Transverse colon (tissue), 4 donors: ENCODE data around the gene PTGFR. TPM values are rescaled to one million over a fixed set of nuclear protein-coding genes. Genes with fewer than 3 reads are reported as not detected.

Source experiments
- DNase-seq: peaks from one replicate; pipeline ENCODE4 v3.0.0-alpha.2; 2019
- H3K27ac ChIP-seq, 4 donors: fragments of 200-600 bp; sonication (generic); 2 replicates each; pipeline ENCODE4 v1.5.1; 2016 to 2018; ENCODE audit warnings: inconsistent platforms in 4 of 4
- H3K27me3 ChIP-seq: fragments of 200-600 bp; sonication (generic); 2 replicates; pipeline ENCODE4 v1.5.1; 2017; ENCODE audit warnings: inconsistent platforms
- H3K36me3 ChIP-seq, 4 donors: fragments of 200-600 bp; sonication (generic); 2 replicates each; pipeline ENCODE4 v1.5.1; 2017 to 2019; ENCODE audit warnings: inconsistent platforms in 4 of 4
- H3K4me1 ChIP-seq, 4 donors: fragments of 200-600 bp; sonication (generic); 2 replicates each; pipeline ENCODE4 v1.5.1; 2017 to 2020; ENCODE audit warnings: inconsistent platforms in 4 of 4
- H3K4me3 ChIP-seq, 4 donors: fragments of 200-600 bp; sonication (generic); 1 replicate in 1 of 4; 2 replicates in 3 of 4; pipeline versions ENCODE4 v1.5.1 to v1.6.1; 2017 to 2019; ENCODE audit warnings: inconsistent platforms in 4 of 4
- H3K9me3 ChIP-seq, 2 donors: fragments of 200-600 bp; sonication (generic); 2 replicates each; pipeline ENCODE4 v1.5.1; 2017 to 2019; ENCODE audit warnings: inconsistent platforms in 2 of 2
- CTCF ChIP-seq, 5 experiments: fragments of 200-600 bp in 3 of 5; fragments of 450-650 bp in 2 of 5; sonication (generic) in 3 of 5; IDR thresholded peaks; 1 replicate in 2 of 5; 2 replicates in 3 of 5; pipeline ENCODE4 v1.5.1; 2016 to 2017; ENCODE audit warnings: antibody characterized with exemption in 5 of 5, inconsistent platforms in 3 of 5, mild to moderate bottlenecking in 2 of 5, moderate library complexity in 1 of 5
- EP300 ChIP-seq: sonication (generic); formaldehyde crosslinking; IDR thresholded peaks from one replicate; pipeline ENCODE4 v1.6.1; 2017; ENCODE audit warnings: antibody characterized with exemption, low read depth
- POLR2A ChIP-seq: fragments of 450-650 bp; IDR thresholded peaks from one replicate; pipeline ENCODE4 v1.6.1; 2016; ENCODE audit warnings: antibody characterized with exemption, mild to moderate bottlenecking, moderate library complexity
- POLR2AphosphoS5 ChIP-seq, 3 donors: sonication (generic); formaldehyde crosslinking; IDR thresholded peaks; one replicate each; pipeline ENCODE4 v1.6.1; 2016; ENCODE audit warnings: antibody characterized with exemption in 3 of 3
- WGBS, 2 donors: methylation state at CpG; one replicate each; pipeline ENCODE4 v1.1.5; 2018; ENCODE audit warnings: low coverage in 1 of 2; 5-methylcytosine and 5-hydroxymethylcytosine counted together
- in situ Hi-C, 4 donors: fragments of 200-750 bp; cut with MboI; loops; one replicate each; pipeline versions ENCODE4 v1.15.0 to v1.15.1; 2017; ENCODE audit warnings: low sequenced_read_pairs in 3 of 4, low pct_ligation_motif_present in 1 of 4, low pct_unique_long_range_greater_than_20kb in 1 of 4
- intact Hi-C: fragments of 100-400 bp; cut with DNase I; formaldehyde crosslinking; loops from one replicate; pipeline ENCODE4 v1.15.1; 2023; ENCODE audit warnings: low total_unique reads
- total RNA-seq, 4 donors: library from RNA; depleted of rRNA; stranded (reverse); fragments of >200 nt; gene quantifications; one replicate each; pipeline ENCODE4 v1.1.0, GENCODE V29; 2016

Gene PTGFR
- total RNA-seq, 4 donors from 2014 or later: 0.40 to 4.1 (median 0.97) TPM

GRCh38 chr1:78465143-78465542 is 25.6 kb upstream of the PTGFR start:
- DNase-seq: no peak
- in situ Hi-C loops: no loop called here
- H3K4me1 ChIP-seq: no peaks in the 10 kb centered on the region
- no peaks in the 10 kb centered on the region for H3K27me3 ChIP-seq
- peaks cover 0 to 12% of the 10 kb centered on the region in 2 donors for H3K9me3 ChIP-seq
- no peak for TF ChIP-seq POLR2AphosphoS5 (IDR thresholded peaks at IDR 0.05)
- TF ChIP-seq CTCF (IDR thresholded peaks at IDR 0.05): no peak
- TF ChIP-seq POLR2A: no peak
- TF ChIP-seq EP300: no peak
- no peaks in the 10 kb centered on the region for H3K36me3 ChIP-seq
- H3K4me3 ChIP-seq: no peak overlapping the region
- no peak overlapping the region for H3K27ac ChIP-seq
- WGBS, 2 donors: 67 to 80% methylated on average over 1 of the region's 1 CpG
- intact Hi-C loops: no loop called here

- DNase-seq: no peak
- TF ChIP-seq CTCF (IDR thresholded peaks at IDR 0.05) (no peak), EP300 (no peak), POLR2A (no peak), POLR2AphosphoS5 (IDR thresholded peaks at IDR 0.05) (no peak)
- H3K4me1 ChIP-seq: no peaks in the 10 kb centered on the region
- intact Hi-C loops: no loop called here
- WGBS, 2 donors: 92 to 100% methylated on average over 1 of the region's 1 CpG
- no peak overlapping the region for H3K27ac ChIP-seq
- H3K27me3 ChIP-seq: no peaks in the 10 kb centered on the region
- H3K4me3 ChIP-seq: no peak overlapping the region
- in situ Hi-C loops: no loop called here
- no peaks in the 10 kb centered on the region for H3K36me3 ChIP-seq
- no peaks in the 10 kb centered on the region for H3K9me3 ChIP-seq
Measured at GRCh38 chr1:78468521-78468920, 22.3 kb upstream of the PTGFR start.

GRCh38 chr1:78469576-78469975 is 21.2 kb upstream of the PTGFR start:
- WGBS, 2 donors: 68% methylated on average over 1 of the region's 1 CpG; no CpG with 5 or more reads in 1 of the 2 donors
- TF ChIP-seq EP300: no peak
- TF ChIP-seq POLR2AphosphoS5 (IDR thresholded peaks at IDR 0.05): no peak
- TF ChIP-seq POLR2A: no peak
- no peak for TF ChIP-seq CTCF (IDR thresholded peaks at IDR 0.05)
- Histone ChIP-seq H3K36me3 (no peaks in the 10 kb centered on the region), H3K9me3 (no peaks in the 10 kb centered on the region), H3K4me3 (no peak overlapping the region), H3K27ac (no peak overlapping the region), H3K27me3 (no peaks in the 10 kb centered on the region), H3K4me1 (no peaks in the 10 kb centered on the region)
- in situ Hi-C loops: no loop called here
- DNase-seq: no peak
- intact Hi-C loops: no loop called here

GRCh38 chr1:78471890-78472620 is 18.7 kb upstream of the PTGFR start:
- Histone ChIP-seq H3K4me3 (no peak overlapping the region), H3K9me3 (no peaks in the 10 kb centered on the region), H3K27ac (no peak overlapping the region), H3K4me1 (no peaks in the 10 kb centered on the region), H3K27me3 (no peaks in the 10 kb centered on the region), H3K36me3 (no peaks in the 10 kb centered on the region)
- no peak for TF ChIP-seq EP300
- TF ChIP-seq POLR2A: no peak
- no peak for TF ChIP-seq POLR2AphosphoS5 (IDR thresholded peaks at IDR 0.05)
- TF ChIP-seq CTCF (IDR thresholded peaks at IDR 0.05): no peak
- in situ Hi-C loops (no loop called here), intact Hi-C loops (no loop called here)
- 65 to 70% methylated on average over 2 of the region's 2 CpGs for WGBS, 2 donors
- DNase-seq: no peak
